ENCODE results near the gene C7orf25.

- TF ChIP-seq HDAC2 (IDR thresholded peaks at IDR 0.05) (no peak), EZH2 (IDR thresholded peaks at IDR 0.05; ENCODE audit: borderline replicate concordance, control insufficient read depth, low read depth, low read length) (no peak)
These were observed 27.9 kb downstream of the C7orf25 start for GRCh38 chr7:42883950-42884349.

Measured in GM12878 (cell line).